Transverse colon (tissue), 4 donors: ENCODE measurements around the gene SLC35E4.

Source experiments
- CTCF ChIP-seq, 5 experiments: fragments of 200-600 bp in 3 of 5; fragments of 450-650 bp in 2 of 5; sonication (generic) in 3 of 5; IDR thresholded peaks; 1 replicate in 2 of 5; 2 replicates in 3 of 5; pipeline ENCODE4 v1.5.1; 2016 to 2017; ENCODE audit warnings: antibody characterized with exemption in 5 of 5, inconsistent platforms in 3 of 5, mild to moderate bottlenecking in 2 of 5, moderate library complexity in 1 of 5
- POLR2A ChIP-seq: fragments of 450-650 bp; IDR thresholded peaks from one replicate; pipeline ENCODE4 v1.6.1; 2016; ENCODE audit warnings: antibody characterized with exemption, mild to moderate bottlenecking, moderate library complexity
- POLR2AphosphoS5 ChIP-seq, 3 donors: sonication (generic); formaldehyde crosslinking; IDR thresholded peaks; one replicate each; pipeline ENCODE4 v1.6.1; 2016; ENCODE audit warnings: antibody characterized with exemption in 3 of 3

- no peak for TF ChIP-seq CTCF (IDR thresholded peaks at IDR 0.05)
- TF ChIP-seq POLR2A, result no peak
- no peak for TF ChIP-seq POLR2AphosphoS5 (IDR thresholded peaks at IDR 0.05)
These were observed 17.8 kb upstream of the SLC35E4 start for GRCh38 chr22:30617819-30618218.
